GM19467 (cell line): ENCODE results near the gene CD28.
A peak's percentile ranks its signal among the peaks of the same experiment; 100 is the strongest.
"Not testable (repeated sequence)": the region's sequence is repeated elsewhere in the genome, so short reads cannot be mapped to it uniquely, and the experiment has no call there.

Experiments
- ATAC-seq: cut with Tn5 transposase; IDR thresholded peaks from one replicate; pipeline ENCODE4 v1.9.1; 2021; ENCODE audit warnings: mild to moderate bottlenecking, moderate library complexity; ENCODE audit not compliant: unreplicated experiment

The CD28 gene

DNA sequence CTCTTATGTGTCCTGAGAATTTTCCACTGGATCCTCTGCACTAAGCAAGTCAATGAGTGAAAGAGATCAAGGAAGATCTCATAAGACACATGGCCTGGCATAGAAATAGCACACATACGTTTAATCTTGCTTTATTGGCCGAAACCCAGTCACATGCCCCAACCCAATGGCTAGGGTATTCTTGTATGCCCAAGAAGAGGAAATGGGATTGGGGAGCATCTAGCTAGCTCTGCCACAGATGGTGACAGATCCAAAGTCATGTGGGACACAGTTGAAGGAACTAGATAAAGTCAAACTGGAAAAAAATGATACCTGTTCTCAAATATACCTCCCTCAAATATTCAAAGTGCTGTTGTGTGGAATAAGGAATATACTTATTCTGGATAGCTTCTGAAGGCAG, 74.7 kb downstream of the CD28 start:
- no peak for ATAC-seq

DNA sequence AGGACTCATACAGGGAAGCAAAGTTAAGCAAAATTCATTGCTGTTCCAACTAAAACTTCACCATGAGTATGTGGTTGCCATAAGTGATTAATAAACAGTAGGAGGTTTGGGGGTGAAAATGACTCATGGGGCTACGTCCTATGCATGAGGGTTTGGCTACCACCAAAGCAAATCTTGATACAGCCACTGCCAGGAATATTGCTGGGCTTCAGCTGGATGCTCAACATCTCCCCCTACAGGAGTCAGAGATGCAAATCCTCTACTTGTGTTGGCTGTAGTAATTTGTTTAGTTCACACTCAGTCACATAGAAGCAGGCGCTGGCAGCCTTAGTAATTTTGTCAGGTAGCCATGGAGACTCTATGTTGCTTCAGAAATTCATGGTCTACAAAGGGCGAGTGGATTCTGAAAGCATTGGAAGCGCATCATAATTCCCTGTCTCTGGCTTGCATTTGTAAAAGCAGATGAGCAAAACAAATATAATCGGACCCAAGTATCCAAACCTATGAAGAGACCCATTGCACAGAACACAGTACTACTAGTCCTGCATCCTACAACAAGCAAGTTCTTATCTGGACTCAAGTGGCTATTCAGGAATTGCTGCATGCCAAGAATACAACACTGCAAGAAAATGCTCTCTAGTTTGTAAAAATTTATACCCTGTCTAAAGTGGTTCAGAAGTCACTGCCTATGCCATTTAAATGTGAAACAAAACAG, 76.0 kb downstream of the CD28 start:
- peak; percentile 67 for ATAC-seq

DNA sequence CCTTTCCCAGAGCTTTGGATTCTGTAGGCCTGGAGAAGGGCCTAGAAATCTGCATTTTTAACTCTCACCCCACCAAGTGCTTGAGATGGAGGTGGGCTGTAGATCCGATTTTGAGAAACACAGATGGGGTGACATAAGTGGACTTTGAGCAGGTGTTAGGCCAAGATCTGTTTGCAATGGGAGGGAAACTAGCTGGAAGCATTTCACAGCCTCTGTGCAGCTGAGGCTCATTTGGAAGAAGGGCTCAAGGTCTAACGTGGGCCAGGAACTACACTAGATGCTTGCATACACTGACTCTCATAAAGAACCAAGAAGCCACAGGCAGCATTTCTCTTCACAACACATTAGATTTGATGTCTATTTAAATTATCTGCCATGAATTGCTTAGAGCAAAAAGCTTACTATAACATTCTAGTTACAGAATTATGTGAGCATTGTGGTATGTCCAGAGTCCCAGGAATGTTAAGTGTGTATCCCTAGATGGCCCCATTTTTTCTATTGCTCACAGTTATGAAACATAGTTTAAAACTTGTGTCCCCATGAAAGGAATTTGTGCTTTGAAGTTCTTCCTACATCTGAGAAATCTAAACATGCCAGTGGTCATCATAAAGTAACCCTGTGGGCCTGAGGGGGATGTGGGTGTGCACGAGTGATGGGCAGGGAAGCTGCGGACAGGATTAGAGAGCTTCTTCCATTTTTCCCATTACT, 77.2 kb downstream of the CD28 start:
- ATAC-seq: no peak

DNA sequence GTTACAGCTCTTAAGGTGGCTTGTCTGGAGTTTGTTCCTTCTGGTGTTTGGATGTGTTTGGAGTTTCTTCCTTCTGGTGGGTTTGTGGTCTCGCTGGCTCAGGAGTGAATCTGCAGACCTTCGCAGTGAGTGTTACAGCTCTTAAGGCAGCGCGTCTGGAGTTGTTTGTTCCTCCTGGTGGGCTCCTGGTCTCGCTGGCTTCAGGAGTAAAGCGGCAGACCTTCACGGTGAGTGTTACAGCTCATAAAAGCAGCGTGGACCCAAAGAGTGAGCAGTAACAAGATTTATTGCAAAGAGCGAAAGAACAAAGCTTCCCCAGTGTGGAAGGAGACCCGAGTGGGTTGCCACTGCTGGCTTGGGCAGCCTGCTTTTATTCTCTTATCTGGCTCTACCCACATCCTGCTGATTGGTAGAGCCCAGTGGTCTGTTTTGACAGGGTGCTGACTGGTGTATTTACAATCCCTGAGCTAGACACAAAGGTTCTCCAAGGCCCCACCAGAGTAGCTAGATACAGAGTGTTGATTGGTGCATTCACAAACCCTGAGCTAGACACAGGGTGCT, 78.4 kb downstream of the CD28 start:
- ATAC-seq: not testable (repeated sequence)

DNA sequence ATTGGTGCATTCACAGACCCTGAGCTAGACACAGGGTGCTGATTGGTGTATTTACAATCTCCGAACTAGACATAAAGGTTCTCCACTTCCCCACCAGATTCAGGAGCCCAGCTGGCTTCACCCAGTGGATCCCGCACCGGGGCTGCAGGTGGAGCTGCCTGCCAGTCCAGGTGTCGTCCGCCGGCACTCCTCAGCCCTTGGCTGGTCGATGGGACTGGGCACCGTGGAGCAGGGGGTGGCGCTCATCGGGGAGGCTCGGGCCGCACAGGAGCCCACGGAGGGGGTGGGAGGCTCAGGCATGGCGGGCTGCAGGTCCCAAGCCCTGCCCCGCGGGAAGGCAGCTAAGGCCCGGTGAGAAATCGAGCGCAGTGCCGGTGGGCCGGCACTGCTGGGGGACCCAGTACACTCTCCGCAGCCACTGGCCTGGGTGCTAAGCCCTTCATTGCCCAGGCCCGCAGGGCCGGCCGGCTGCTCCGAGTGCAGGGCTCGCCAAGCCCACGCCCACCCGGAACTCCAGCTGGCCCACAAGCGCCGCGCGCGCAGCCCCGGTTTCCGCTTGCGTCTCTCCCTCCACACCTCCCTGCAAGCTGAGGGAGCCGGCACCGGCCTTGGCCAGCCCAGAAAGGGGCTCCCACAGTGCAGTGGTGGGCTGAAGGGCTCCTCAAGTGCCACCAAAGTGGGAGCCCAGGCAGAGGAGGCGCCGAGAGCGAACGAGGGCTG, 79.1 kb downstream of the CD28 start:
- not testable (repeated sequence) for ATAC-seq

DNA sequence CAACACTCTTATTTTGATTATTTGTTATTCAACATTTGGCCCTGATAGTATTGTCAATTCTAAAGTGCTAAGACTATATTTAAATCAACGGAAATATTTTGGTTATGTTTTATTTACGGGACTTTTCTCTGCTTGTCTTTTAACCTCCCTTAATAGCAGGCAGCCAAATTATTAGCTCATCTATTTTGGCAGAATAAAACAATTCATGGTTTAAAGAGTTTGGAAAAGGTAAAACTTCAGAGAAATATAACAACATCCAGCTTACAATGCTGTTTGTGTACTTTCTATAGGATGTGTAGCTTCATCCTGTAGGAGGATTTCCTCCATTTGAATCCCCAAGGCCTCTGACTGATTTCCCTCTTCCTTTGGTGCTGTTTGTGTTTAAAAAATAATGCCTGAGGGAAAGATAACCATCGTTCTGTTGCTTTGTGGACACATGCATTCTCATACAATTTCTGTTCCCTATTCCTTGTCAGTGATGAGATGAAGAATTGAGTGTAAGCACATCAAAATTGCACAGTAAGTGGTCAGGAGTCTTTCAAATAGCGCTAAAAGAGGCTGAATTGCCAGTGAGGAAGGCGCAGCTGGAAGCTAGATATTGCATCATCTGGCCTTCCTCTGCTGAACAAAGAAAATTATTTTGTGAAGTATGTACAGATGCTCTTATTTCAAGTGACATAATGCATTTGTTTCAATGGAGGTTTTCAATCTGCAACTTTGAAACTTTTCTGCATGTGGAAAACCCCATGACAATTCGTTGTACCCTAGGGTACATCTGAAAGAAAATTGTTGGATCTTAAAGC, 80.3 kb downstream of the CD28 start:
- no peak for ATAC-seq

DNA sequence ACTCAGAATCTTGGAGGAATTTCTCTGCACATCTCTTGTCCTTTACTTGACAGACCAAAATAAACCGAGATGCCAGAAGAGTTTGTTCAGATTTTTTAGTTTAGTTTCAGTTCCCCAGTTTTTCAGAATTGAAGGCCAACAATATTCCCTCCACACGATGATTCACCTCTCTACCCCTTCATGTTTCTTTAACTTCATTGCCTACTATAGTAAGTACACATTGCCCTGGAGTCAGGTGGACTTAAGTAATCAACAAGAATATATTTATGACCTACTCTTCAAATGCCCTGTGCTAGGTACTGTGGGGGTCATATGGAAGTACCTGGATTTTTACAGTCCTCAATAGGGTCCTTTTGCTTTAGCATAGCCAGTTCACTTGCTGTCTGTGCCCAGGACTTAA, 81.5 kb downstream of the CD28 start:
- no peak for ATAC-seq
